Measurements from ENCODE around the gene UBR1.

GRCh38 chr15:43132830-43133429 lies 27.1 kb upstream of the UBR1 start:
- TF ChIP-seq CTCF (IDR thresholded peaks at IDR 0.05; ENCODE audit: low read length) = no peak
- no peak for TF ChIP-seq EZH2phosphoT487 (IDR thresholded peaks at IDR 0.05; ENCODE audit: low read length)

Data from MM.1S (cell line).